Activated naive CD4-positive, alpha-beta T cell treated with anti-CD3 and anti-CD28 coated beads, Interleukin-2, amount 50 U/mL, for 24 hours (primary cell): ENCODE results near the gene PRRX2.
"Not testable (repeated sequence)": the region's sequence is repeated elsewhere in the genome, so short reads cannot be mapped to it uniquely, and the experiment has no call there.

Experiments used
- H3K27ac Mint-ChIP-seq: one replicate; pipeline ENCODE4 v1.8.0; 2021; ENCODE audit warnings: mild to moderate bottlenecking, mixed read lengths
- H3K27me3 Mint-ChIP-seq: one replicate; pipeline ENCODE4 v1.8.0; 2021; ENCODE audit warnings: mixed read lengths
- H3K36me3 Mint-ChIP-seq: one replicate; pipeline ENCODE4 v1.8.0; 2021; ENCODE audit warnings: mixed read lengths
- H3K4me1 Mint-ChIP-seq: one replicate; pipeline ENCODE4 v1.8.0; 2021; ENCODE audit warnings: mixed read lengths
- H3K4me3 Mint-ChIP-seq: one replicate; pipeline ENCODE4 v1.8.0; 2021; ENCODE audit warnings: mild to moderate bottlenecking, mixed read lengths
- H3K9me3 Mint-ChIP-seq: one replicate; pipeline ENCODE4 v1.8.0; 2021; ENCODE audit warnings: mixed read lengths

The PRRX2 gene

GRCh38 chr9:129631674-129632129 is 33.7 kb upstream of the PRRX2 start:
- Mint-ChIP-seq H3K36me3 (peaks cover 7% of the 10 kb centered on the region), H3K27ac (no peak overlapping the region), H3K4me1 (peaks cover 53% of the 10 kb centered on the region)

GRCh38 chr9:129632460-129632859 is 33.0 kb upstream of the PRRX2 start:
- no peaks in the 10 kb centered on the region for H3K27me3 Mint-ChIP-seq
- no peak overlapping the region for H3K27ac Mint-ChIP-seq
- no peak overlapping the region for H3K4me3 Mint-ChIP-seq
- H3K36me3 Mint-ChIP-seq = peaks cover 4% of the 10 kb centered on the region
- no peaks in the 10 kb centered on the region for H3K9me3 Mint-ChIP-seq
- H3K4me1 Mint-ChIP-seq = peaks cover 47% of the 10 kb centered on the region

More at GRCh38 chr9:129631674-129632129, 33.7 kb upstream of the PRRX2 start:
- no peak overlapping the region for H3K4me3 Mint-ChIP-seq
- H3K9me3 Mint-ChIP-seq = no peaks in the 10 kb centered on the region
- no peaks in the 10 kb centered on the region for H3K27me3 Mint-ChIP-seq

GRCh38 chr9:129633207-129633606 is 32.2 kb upstream of the PRRX2 start:
- no peak overlapping the region for H3K4me3 Mint-ChIP-seq
- H3K27ac Mint-ChIP-seq = no peak overlapping the region
- peaks cover 4% of the 10 kb centered on the region for H3K36me3 Mint-ChIP-seq
- H3K27me3 Mint-ChIP-seq = no peaks in the 10 kb centered on the region
- no peaks in the 10 kb centered on the region for H3K9me3 Mint-ChIP-seq
- peaks cover 43% of the 10 kb centered on the region for H3K4me1 Mint-ChIP-seq

- H3K36me3 Mint-ChIP-seq = peaks cover 5% of the 10 kb centered on the region
- no peak overlapping the region for H3K4me3 Mint-ChIP-seq
- H3K27ac Mint-ChIP-seq = no peak overlapping the region
- peaks cover 42% of the 10 kb centered on the region for H3K4me1 Mint-ChIP-seq
- H3K9me3 Mint-ChIP-seq = no peaks in the 10 kb centered on the region
- no peaks in the 10 kb centered on the region for H3K27me3 Mint-ChIP-seq
Observed at GRCh38 chr9:129633848-129634247, 31.6 kb upstream of the PRRX2 start.

GRCh38 chr9:129635099-129636065 is 30.1 kb upstream of the PRRX2 start:
- H3K4me3 Mint-ChIP-seq = no peak overlapping the region
- peaks cover 5% of the 10 kb centered on the region for H3K36me3 Mint-ChIP-seq
- H3K27ac Mint-ChIP-seq = no peak overlapping the region
- H3K4me1 Mint-ChIP-seq = peaks cover 36% of the 10 kb centered on the region
- no peaks in the 10 kb centered on the region for H3K9me3 Mint-ChIP-seq
- H3K27me3 Mint-ChIP-seq = no peaks in the 10 kb centered on the region

GRCh38 chr9:129636343-129636742 is 29.1 kb upstream of the PRRX2 start:
- not testable (repeated sequence) for H3K36me3 Mint-ChIP-seq, H3K9me3 Mint-ChIP-seq, H3K4me3 Mint-ChIP-seq, H3K27ac Mint-ChIP-seq, H3K27me3 Mint-ChIP-seq
- peaks cover 32% of the 10 kb centered on the region for H3K4me1 Mint-ChIP-seq

- peaks cover 26% of the 10 kb centered on the region for H3K4me1 Mint-ChIP-seq
- H3K9me3 Mint-ChIP-seq = no peaks in the 10 kb centered on the region
- H3K27ac Mint-ChIP-seq = no peak overlapping the region
- peaks cover 5% of the 10 kb centered on the region for H3K36me3 Mint-ChIP-seq
- no peaks in the 10 kb centered on the region for H3K27me3 Mint-ChIP-seq
- no peak overlapping the region for H3K4me3 Mint-ChIP-seq
Observed at GRCh38 chr9:129637102-129637501, 28.3 kb upstream of the PRRX2 start.

GRCh38 chr9:129637673-129638439 is 27.6 kb upstream of the PRRX2 start:
- H3K4me1 Mint-ChIP-seq = peaks cover 23% of the 10 kb centered on the region

GRCh38 chr9:129639034-129639630 is 26.3 kb upstream of the PRRX2 start:
- no peaks in the 10 kb centered on the region for H3K9me3 Mint-ChIP-seq
- H3K27ac Mint-ChIP-seq = no peak overlapping the region
- no peaks in the 10 kb centered on the region for H3K27me3 Mint-ChIP-seq
- H3K36me3 Mint-ChIP-seq = peaks cover 1% of the 10 kb centered on the region
- no peak overlapping the region for H3K4me3 Mint-ChIP-seq
- H3K4me1 Mint-ChIP-seq = peaks cover 23% of the 10 kb centered on the region

More at GRCh38 chr9:129637673-129638439, 27.6 kb upstream of the PRRX2 start:
- Mint-ChIP-seq H3K27me3 (no peaks in the 10 kb centered on the region), H3K27ac (no peak overlapping the region), H3K4me3 (peak overlapping the region; percentile 20), H3K9me3 (no peaks in the 10 kb centered on the region), H3K36me3 (peaks cover 3% of the 10 kb centered on the region)

- Mint-ChIP-seq H3K4me1 (peaks cover 23% of the 10 kb centered on the region), H3K27ac (no peak overlapping the region)
Observed at GRCh38 chr9:129639756-129640085, 25.7 kb upstream of the PRRX2 start.

GRCh38 chr9:129640086-129640870 is 25.2 kb upstream of the PRRX2 start:
- H3K4me3 Mint-ChIP-seq = peak overlapping the region; percentile 91
- peak overlapping the region; percentile 51 for H3K27ac Mint-ChIP-seq
- peaks cover 1% of the 10 kb centered on the region for H3K36me3 Mint-ChIP-seq
- H3K4me1 Mint-ChIP-seq = peaks cover 23% of the 10 kb centered on the region
- H3K9me3 Mint-ChIP-seq = no peaks in the 10 kb centered on the region
- no peaks in the 10 kb centered on the region for H3K27me3 Mint-ChIP-seq

More at GRCh38 chr9:129639756-129640085, 25.7 kb upstream of the PRRX2 start:
- Mint-ChIP-seq H3K9me3 (no peaks in the 10 kb centered on the region), H3K36me3 (peaks cover 1% of the 10 kb centered on the region), H3K27me3 (no peaks in the 10 kb centered on the region), H3K4me3 (peak overlapping the region; percentile 68)

GRCh38 chr9:129640871-129641749 is 24.3 kb upstream of the PRRX2 start:
- H3K4me1 Mint-ChIP-seq = peaks cover 23% of the 10 kb centered on the region
- H3K27me3 Mint-ChIP-seq = no peaks in the 10 kb centered on the region
- H3K36me3 Mint-ChIP-seq = peaks cover 1% of the 10 kb centered on the region
- peak overlapping the region; percentile 79 for H3K27ac Mint-ChIP-seq
- no peaks in the 10 kb centered on the region for H3K9me3 Mint-ChIP-seq
- peak overlapping the region; percentile 91 for H3K4me3 Mint-ChIP-seq

- H3K9me3 Mint-ChIP-seq = no peaks in the 10 kb centered on the region
- peaks cover 1% of the 10 kb centered on the region for H3K36me3 Mint-ChIP-seq
Observed at GRCh38 chr9:129641750-129642585, 23.5 kb upstream of the PRRX2 start, which contains the start of gene ASB6. TSS of gene ASB6 (minus strand) at chr9:129642151. CDS start at chr9:129641999, 152 bp downstream.

More at GRCh38 chr9:129641750-129642585, 23.5 kb upstream of the PRRX2 start, which contains the start of gene ASB6:
- peak within 1 kb of the TSS; percentile 79 for H3K27ac Mint-ChIP-seq
- H3K4me3 Mint-ChIP-seq = peak within 1 kb of the TSS; percentile 91
- peaks cover 23% of the 10 kb centered on the region for H3K4me1 Mint-ChIP-seq
- no peaks in the 10 kb centered on the region for H3K27me3 Mint-ChIP-seq
